Stimulated activated naive CD8-positive, alpha-beta T cell treated with anti-CD3 and anti-CD28 coated beads, Interleukin-15, Interleukin-2, amounts not matched to agents 100 U/mL and 50 U/mL, for 24 hours (primary cell): Measurements from ENCODE around the gene LPIN3.

ENCODE experiments used
- ATAC-seq: fragments of 150-1000 bp; cut with Tn5 transposase; one replicate; pipeline ENCODE4 v1.10.0; 2021
- DNase-seq: peaks from one replicate; pipeline ENCODE4 v3.0.0; 2021

The LPIN3 gene

DNA sequence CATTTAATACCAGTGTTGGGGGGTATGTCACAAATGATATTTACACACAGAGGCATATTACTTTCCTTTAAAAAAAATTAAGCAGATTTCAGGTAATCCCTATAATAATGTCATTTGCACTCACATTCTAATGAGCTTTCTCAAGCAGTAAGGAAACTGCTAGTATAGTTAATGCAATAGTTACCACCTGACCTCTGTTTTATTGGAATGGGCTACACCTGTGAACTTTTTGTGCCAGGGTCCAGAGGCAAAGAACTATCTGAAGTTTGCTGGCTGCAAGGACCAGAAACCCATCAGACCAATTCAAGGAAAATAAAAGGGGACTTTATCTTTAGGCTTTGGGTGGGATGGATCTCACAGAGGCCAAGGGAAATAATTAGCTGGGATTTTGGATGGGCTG is 20.2 kb upstream of the LPIN3 start:
- ATAC-seq (no peak), DNase-seq (no peak)

DNA sequence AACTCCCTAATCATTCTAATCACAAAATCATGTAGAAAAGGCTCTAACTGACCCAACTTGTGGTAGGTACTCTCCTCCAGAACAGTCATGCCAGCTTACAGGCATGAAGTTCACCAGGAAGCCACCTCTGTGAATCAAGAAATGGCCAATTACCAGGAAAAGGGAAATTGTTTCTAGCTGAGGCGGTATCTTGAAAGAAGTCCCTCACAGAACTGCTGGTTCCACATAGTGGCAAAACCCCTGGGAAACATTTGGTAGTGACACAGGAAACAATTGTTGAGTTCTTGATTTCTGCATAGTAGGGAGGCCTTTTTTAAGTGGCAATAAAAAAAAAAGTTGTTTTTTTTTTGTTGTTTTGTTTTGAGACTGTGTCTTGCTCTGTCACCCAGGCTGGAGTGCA is 19.6 kb upstream of the LPIN3 start:
- ATAC-seq (no peak), DNase-seq (no peak)

DNA sequence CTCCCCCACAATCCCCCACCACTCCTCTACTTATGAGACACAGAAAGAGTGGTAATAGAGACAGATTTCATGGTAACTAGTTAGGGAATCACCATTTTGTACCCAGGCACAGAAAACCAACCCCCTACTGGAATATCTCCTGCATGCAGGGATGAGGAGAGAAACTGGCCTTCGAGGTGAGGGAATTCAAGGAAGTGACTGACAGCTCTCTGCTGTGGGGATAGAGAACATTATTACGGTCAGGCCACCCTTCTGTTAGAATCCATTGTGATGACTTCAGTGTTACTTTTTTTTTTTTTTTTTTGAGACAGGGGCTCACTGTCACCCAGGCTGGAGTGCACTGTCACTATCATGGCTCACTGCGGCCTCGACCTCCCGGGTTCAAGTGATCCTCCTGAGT is 13.4 kb upstream of the LPIN3 start:
- ATAC-seq = no peak
- no peak for DNase-seq

DNA sequence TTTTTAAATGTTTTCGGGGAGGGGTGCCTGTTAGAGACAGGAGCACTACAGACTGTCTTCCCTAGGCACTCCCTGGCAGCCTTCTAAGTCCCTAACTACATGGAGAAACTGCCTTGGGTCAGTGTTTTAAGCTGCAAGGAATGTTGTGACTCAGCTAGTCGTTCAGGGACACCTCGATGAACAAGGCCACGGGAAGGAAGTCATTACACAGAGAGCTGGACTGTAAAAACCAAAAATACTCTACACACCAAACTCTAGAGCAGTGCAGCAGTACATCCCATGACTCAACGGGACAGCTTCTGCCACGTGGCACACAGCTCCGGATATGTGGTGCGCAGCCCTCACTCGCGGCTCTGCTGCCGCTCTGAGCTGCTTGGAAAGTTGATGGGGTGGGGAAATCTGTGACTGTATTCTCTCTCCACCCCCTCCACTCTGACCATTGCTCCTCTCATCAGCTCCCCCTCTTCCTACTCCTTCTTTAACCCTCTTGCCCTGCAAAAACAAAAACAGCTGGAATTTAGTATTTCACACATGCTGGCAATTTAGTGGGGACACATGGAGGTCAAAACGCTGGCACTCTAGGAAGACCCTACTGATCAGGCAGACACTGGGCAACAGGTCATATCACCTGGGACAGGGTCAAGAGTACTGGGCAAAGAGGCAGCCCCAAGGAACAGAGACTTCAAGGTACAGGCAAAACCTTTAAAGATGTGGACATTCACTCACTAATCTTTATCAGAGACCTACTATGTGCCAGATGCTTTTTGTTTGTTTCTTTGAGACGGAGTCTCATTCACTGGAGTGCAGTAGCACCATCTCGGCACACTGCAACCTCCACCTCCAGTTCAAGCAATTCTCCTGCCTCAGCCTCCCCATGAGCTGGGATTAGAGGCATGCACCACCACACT is 10.9 kb upstream of the LPIN3 start:
- DNase-seq (peak; percentile 71), ATAC-seq (peak; percentile 99)

DNA sequence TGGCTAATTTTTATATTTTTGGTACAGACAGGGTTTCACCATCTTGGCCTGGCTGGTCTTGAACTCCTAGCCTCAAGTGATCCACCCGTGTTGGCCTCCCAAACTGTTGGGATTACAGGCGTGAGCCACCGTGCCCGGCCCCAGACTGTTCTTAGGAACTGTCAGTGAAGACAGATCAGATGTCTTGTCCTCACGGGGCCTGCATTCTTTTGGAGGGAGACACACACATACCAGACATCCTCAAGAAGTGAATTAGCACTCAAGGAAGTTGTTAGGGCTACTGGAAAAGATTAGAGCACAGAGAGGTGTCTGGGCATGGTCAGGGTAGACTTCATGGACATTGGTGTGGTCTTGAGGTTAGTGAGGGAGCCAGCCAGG is 10.3 kb upstream of the LPIN3 start:
- DNase-seq = no peak
- no peak for ATAC-seq

DNA sequence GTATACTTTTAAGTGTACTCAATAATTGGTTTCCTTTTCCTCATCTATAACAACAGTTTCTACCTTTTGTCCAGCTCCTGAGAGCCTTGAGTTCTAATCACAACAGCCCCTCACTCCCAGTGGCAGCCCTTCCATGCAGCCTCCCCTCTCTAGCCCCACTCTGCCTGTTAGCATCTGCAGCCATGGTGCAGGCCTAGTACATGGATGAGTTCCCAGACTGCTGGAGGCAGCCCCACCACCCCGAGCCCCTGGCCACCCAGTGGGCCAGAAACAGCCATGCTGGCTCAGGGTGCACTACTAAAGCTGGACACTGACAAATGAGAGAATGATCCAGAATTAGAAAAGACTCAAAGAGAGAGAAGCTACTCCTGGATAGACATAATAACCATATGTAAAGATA is 9.7 kb upstream of the LPIN3 start:
- DNase-seq (no peak), ATAC-seq (no peak)

DNA sequence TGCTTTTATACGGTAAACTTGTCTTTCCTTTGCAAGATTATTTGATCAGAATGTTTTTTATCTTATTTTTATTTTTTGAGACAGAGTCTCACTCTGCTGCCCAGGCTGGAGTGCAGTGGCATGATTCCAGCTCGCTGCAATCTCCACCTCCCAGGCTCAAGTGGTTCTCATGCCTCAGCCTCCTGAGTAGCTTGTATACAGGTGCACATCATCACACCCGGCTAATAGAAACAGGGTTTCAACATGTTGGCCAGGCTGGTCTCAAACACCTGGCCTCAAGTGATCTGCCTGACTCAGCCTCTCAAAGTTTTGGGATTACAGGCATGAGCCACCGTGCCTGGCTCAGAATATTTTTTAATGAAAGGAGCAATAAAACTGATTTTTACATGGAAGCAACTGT is 8.9 kb upstream of the LPIN3 start:
- DNase-seq (no peak), ATAC-seq (no peak)

DNA sequence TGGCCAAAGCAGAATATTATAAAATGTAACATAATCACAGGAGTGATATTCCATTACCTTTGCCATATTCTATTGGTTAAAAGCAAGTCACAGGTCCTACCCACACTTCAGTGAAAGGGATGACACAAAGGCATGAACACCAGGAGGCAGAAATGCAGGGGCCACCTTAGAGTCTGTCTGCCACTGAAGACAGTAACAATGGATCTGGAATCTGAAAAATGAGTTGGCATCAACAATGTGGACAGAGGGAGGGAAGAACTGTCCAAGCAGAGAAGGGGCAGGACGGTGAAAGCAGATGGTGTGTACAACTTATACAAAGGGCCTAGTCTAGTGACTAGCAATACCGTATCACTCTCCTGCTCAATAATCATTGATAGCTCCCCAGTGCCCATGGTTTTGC is 6.6 kb upstream of the LPIN3 start:
- ATAC-seq (no peak), DNase-seq (no peak)

DNA sequence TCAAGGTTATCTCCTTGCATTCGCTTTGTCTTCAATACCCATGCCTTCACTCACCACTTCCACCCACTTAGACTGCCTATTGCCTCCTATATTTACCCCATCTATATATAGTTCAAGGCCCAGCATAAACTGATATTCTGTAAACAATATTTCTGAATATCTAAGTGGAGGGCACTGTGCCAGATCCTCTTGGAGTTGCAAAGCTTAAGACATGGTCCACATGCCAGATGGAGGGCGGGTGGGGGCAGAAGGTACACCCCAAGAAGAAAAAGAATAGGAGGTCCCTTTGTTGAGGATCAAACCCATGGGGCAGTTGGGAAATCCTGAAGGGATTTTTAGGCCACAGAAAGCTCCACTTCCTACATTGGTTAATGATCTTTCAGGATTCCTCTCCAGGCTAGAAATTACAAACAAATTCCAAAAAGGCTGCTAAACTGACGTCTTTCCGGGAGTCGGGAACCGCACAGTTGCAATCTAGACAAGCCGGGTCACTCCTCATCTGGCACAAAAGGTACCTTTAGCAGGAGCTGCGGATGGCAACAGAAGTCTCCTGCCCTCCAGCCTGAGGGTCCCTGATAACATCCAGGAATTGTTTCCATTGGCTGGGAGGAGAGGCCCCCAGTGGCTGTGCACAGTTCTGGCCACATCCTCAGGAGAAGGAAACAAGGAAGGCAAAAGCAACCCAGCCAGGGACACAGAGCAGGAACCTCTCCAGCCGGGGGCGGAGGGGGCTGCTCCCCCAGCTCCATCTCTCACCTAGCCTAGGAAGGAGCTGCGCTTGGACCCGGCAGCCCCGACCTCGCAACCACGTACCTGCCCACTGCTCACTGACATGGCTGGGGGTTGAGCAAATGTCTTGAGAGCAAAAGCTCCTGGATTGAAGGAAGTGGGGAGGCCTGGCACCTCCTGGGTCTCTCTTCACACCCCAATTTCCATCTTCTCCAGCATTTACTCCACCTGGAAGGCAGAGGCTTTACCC is 5.9 kb upstream of the LPIN3 start:
- DNase-seq (no peak), ATAC-seq (no peak)

DNA sequence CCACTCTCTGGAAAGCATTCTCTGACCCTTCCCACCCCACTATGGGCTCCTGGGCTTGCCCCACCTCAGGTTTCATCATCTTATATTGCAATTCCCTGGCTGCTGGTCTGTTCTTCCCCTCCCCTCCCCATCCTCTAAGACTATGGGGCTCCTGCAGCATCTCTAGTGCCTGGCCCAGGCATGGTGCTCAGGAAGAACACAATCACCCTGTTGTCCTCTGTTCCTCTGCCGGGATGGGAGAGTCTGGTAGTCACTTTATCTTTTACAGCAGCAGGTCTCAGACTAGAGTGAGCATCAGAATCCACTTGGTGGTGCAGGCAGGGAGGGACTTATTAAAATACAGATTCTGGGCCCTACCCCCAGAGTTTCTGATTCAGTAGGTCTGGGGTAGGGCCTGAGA is 5.0 kb upstream of the LPIN3 start:
- no peak for ATAC-seq
- DNase-seq = no peak

DNA sequence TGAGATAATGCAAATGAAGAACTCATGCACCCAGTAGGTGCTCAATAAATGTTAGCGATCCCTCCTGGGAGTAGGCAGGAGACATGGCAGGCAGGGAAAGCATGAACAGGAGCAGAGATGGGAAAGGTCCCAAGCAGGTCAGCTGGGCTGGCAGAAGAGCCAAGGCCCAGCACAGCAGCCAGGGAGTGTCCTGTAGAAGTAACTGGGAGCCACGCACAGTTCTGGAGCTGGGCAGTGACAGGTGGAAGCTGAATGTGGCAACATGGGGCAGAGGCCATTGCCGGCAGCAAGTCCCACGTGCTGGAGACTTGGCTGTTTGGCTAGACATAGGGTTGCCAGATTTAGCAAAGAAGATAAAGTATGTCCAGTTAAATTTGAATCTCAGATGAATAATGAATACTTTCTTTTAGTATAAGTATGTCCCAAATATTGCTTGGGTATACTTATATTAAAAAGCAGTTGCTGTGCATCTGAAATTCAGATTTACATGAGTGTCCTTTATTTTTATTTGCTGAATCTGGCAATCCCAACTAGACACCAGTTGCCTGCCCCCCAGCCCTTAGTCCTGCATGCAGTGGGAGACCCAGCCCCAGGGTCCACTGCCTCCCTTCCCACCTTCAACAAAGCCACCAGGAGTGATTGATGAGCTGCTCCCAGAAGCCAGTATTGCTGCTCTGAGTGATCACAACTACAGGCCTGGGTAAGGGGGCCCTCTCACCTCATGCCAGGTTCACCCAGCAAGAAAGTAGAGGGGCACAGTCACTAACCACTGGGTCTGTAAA is 3.7 kb upstream of the LPIN3 start:
- ATAC-seq = no peak
- no peak for DNase-seq

DNA sequence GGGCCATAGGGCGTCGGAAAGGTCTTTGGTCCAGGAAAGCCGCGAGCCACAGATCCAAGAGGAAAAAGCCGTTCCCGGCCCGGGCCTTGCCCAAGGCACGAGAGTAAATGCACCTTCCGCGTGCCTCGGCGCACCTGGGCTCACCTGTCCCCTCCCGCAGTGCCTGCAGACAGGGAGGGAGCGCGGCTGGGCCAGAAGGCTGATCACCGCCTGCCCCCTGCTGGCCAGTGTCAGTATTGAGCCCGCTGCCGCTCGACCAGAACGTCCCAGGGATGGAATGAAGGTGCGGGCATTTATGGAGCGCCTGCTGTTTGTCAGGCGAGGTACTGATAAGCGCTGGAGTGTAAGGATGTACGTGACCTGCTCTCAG is 679 bp upstream of the LPIN3 start:
- ATAC-seq (peak; percentile 85), DNase-seq (peak; percentile 89)

DNA sequence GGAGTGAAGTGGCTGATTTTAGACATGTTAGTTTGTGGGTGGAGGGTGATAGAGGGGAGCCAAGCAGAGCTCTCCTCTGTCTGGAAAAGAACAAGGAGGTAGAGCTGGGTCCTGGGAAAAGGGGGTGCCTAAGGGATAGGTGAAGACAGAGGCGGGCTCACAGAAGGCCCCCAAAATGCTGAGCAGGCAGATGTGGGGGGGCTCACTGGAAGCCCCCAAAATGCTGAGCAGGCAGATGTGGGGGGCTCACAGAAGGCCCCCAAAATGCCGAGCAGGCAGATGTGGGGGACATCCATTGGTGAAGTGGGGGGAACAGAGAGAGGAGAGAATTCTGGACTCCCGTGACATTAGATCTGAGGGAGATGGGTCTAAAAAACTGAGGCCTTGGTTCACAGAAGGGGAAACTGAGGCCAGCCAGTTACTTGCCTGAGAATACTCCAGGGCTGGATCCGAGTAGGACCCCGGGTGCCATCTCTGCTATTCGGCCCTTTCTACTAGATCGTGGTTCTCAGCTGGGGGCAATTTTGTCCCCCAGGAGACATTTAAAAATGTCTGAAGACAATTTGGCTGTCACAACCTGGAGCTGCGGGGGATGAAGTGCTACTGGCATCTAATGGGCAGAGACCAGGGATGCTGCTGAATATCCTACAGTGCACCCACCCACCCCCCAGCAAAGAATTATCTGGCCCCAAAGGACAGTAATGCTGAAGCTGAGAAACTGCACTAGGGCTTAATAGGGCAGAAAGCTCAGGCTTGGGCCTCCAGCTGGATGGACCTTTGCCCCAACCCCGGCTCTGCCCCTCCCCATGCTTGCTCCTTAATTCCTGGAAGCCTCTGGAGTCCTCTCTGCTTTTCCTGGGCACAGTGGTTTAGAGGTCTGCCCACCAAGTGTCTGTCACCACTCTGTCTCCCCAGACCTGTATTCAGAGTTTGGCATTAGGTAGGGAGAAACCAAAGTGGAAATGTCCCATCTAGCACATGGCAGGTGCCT is 2.1 kb downstream of the LPIN3 start:
- DNase-seq = no peak
- ATAC-seq = no peak

DNA sequence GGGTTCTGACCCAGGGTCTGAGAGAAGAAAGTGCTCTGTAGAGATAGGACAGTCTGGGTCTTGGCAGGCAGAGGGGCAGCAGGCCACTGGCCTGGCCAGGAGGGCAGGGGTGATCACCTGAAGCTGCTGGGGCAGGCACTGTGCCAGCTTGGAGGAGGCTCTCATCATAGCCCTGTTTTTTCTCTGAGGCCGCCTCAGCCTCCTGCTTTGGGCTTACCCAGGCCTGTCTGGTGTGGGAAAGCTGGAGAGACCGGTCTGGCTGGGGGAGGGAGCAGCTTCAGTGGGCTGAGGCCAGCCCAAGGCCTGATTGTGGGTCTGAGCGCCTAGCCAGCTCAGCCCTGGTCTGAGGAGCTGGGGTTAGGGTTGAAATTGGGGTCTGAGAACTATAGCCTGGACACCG is 3.9 kb downstream of the LPIN3 start:
- ATAC-seq (no peak), DNase-seq (no peak)

DNA sequence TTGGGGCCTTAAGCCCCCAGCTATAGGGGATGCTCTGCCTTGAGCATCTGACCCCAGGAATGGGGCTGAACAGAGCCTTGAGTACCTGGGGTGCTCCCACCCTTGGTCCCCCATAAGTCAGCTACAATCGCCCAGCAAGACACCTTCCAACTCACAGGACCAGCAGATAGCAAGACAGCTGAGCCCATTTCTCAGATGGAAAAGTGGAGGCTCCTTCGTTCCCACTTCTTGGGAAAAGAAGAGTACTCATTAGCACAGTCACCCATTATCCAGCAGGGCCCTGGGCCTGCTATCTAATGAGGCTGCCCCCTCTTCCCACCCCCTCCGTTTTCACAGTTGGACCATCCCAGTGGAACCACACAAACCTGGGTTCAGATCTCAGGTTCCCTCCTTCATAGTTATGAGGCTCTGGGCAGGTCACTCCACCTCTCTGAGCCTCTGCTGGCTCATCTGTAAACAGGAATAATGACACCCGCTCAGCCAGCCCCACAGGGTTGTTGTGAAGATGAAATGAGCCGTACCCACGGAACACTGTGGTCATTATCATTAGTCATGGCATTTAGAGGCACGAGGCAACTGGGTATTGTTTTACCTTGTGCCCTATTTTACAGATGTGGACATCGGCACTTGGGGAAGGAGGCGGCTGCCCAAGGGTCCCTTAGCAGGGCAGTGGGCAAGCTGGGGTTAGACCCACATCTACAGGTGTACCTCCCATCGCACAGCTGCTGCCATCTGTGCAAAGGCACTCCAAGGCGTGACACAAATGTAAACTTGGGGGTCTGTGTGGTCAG is 4.5 kb downstream of the LPIN3 start:
- DNase-seq (no peak), ATAC-seq (no peak)

DNA sequence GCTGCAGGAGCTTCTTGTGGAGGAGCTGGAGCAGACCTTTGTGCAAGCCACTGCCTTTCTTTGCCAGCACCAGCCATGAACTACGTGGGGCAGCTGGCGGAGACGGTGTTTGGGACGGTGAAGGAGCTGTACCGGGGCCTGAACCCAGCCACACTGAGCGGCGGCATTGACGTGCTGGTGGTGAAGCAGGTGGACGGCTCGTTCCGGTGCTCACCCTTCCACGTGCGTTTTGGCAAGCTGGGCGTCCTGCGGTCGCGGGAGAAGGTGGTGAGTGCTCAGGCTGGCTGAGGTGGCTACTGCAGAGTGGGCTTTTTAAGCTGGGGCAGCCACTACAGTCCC is 5.1 kb downstream of the LPIN3 start:
- DNase-seq (no peak), ATAC-seq (no peak)

DNA sequence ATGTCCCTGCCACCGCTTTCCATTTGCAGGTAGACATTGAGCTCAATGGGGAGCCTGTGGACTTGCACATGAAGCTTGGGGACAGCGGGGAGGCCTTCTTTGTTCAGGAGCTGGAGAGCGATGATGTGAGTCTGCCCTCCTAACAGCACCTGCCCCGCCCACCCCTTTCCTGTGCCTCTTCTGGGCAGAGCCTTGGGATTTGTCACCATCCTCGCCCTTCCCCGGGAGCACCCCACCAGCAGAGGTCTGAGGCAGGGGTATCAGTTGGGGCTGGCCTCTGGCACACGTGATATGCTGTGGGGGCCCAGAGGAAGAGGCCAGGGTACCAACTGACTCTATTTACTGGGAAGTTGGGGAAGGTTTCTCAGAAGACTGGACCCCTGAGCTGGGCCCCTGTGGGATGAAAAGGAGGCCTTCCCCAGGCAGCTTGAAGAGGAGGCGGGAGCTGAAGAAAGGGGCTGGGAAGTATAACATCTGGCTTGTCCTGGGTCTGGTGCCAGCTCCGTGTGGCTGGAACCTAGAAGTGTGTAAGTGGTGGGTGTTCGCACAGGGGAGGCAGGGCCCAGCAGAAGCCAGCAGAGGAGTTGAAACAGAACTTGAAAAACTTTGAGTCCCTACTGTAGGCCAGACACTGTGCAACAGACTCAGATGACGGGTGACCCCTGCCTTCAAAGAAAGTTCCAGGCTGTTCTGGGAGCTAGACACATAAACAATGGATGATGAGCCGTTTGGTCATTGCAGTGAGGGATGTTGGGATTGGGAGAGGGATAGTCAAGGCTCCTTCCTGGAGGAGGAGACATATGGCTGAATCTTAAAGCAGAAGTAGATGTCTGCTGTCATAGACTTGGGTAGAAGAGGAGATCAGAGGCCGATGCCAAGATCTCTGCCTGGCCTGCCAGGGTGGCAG is 7.2 kb downstream of the LPIN3 start:
- DNase-seq (no peak), ATAC-seq (no peak)

DNA sequence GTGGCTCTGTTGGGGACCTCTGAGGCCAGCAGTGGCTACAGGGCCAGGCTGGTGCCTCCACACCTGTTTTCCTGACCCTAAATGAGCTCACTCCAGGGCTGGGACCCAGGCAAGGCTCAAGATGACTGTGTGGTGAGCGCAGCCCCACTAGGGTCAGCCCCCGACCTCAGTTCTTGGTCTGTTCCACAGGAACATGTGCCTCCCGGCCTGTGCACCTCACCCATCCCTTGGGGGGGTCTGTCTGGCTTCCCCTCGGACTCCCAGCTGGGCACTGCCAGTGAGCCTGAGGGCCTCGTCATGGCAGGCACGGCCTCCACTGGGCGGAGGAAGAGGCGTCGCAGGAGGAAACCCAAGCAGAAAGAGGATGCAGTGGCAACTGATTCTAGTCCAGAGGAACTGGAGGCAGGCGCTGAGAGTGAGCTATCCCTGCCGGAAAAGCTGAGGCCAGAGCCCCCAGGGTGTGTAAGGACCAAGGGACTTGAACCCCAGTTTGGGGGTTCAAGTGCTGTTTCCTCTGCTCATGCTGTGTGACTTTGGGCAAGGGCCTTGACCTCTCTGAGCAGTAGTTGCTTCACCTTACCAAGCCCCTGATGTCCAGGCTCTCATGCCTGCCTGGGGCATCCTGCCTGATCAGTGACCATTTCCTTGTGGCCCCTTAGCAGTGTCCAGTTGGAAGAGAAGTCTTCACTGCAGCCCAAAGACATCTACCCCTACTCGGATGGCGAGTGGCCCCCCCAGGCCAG is 8.0 kb downstream of the LPIN3 start:
- no peak for DNase-seq
- no peak for ATAC-seq

DNA sequence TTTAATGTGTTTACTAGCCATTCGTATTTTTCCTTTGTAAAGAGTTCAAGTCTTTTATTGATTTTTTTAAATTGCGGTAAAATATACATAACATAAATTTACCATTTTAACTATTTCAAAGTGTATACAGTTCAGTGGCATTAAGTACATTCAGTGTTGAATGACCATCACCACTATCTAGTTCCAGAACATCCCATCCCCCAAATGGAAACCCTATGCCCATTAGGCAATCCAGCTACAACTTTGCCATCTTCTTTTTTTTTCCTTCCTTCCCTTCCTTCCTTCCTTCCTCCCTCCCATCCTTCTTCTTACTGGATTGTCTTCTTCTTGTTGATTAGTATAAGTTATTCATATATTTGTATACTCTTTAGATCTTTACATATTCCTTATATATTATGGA is 8.6 kb downstream of the LPIN3 start:
- DNase-seq (no peak), ATAC-seq (no peak)
